Left lung (tissue), 10 donors: ENCODE results near the gene RPLP2. TPM values are rescaled to one million over a fixed set of nuclear protein-coding genes. Genes with fewer than 3 reads are reported as not detected.

Experiments
- ATAC-seq: fragments of 200-7000 bp; cut with Tn5 transposase; one replicate; pipeline ENCODE4 v1.9.1; 2020; ENCODE audit warnings: moderate library complexity
- DNase-seq, 4 donors: peaks; one replicate each; pipeline ENCODE4 v3.0.0-alpha.2; 2013 to 2020
- H3K27ac ChIP-seq, 2 donors: fragments of 200-600 bp; sonication (generic) in 1 of 2; one replicate each; pipeline versions ENCODE4 v1.5.0 to v1.8.0; 2020 to 2021
- H3K27me3 ChIP-seq, 2 donors: fragments of 200-600 bp; sonication (generic) in 1 of 2; one replicate each; pipeline versions ENCODE4 v1.5.0 to v1.8.0; 2020 to 2021
- H3K36me3 ChIP-seq, 2 donors: fragments of 200-600 bp; sonication (generic) in 1 of 2; one replicate each; pipeline versions ENCODE4 v1.5.0 to v1.8.0; 2020 to 2021
- H3K4me1 ChIP-seq, 2 donors: fragments of 200-600 bp; one replicate each; pipeline ENCODE4 v1.8.0; 2021
- H3K4me3 ChIP-seq, 2 donors: fragments of 200-600 bp; sonication (generic) in 1 of 2; one replicate each; pipeline versions ENCODE4 v1.5.0 to v1.8.0; 2020 to 2021; ENCODE audit warnings: mild to moderate bottlenecking in 1 of 2
- H3K9me3 ChIP-seq, 2 donors: fragments of 200-600 bp; sonication (generic) in 1 of 2; one replicate each; pipeline versions ENCODE4 v1.5.0 to v1.8.0; 2020 to 2021
- CTCF ChIP-seq, 2 donors: fragments of 200-600 bp; sonication (generic) in 1 of 2; IDR thresholded peaks; one replicate each; pipeline versions ENCODE4 v1.5.0 to v1.8.0; 2021; ENCODE audit warnings: antibody characterized with exemption in 2 of 2
- intact Hi-C, 2 donors: fragments of 100-400 bp; cut with DNase I; formaldehyde crosslinking; loops; one replicate each; pipeline versions ENCODE4 v1.11.2 to v1.14.2; 2022
- polyA plus RNA-seq, 6 donors: library from polyadenylated mRNA; unstranded; fragments of 120-200 nt; gene quantifications; one replicate each; pipeline ENCODE4 v1.2.1, GENCODE V29; 2013; ENCODE audit not compliant: insufficient read length in 6 of 6
- total RNA-seq, 2 donors: library from RNA; stranded (reverse); fragmentation: NEBNext Ultra II Directional; extraction: Animal tissue kit (Norgen Biotek cat#: 25700); gene quantifications; one replicate each; pipeline ENCODE4 v1.2.1, GENCODE V29; 2021
- donor health status: DM: no; HTN: yes; CAD: no.
- donor health status: DM: no; HTN: no; CAD: no.

Gene RPLP2
- total and polyA plus RNA-seq, 8 donors = 1,154 to 1,802 (median 1,390) TPM

GRCh38 chr11:843818-844692, 34.3 kb downstream of the RPLP2 start:
- peaks cover 0 to 24% of the 10 kb centered on the region in 2 donors for H3K27me3 ChIP-seq
- ATAC-seq = peak; percentile 61
- peak overlapping the region; percentile 91 to 92 for H3K27ac ChIP-seq
- H3K4me1 ChIP-seq = peaks cover 37 to 82% of the 10 kb centered on the region in 2 donors
- peak; percentile 82 to 95 (median 90) for DNase-seq
- no peak for TF ChIP-seq CTCF (IDR thresholded peaks at IDR 0.05)
- intact Hi-C loops = no loop called here
- H3K36me3 ChIP-seq = peaks cover 0 to 20% of the 10 kb centered on the region in 2 donors
- H3K4me3 ChIP-seq = peak overlapping the region; percentile 98 to 99
- H3K9me3 ChIP-seq = no peaks in the 10 kb centered on the region

GRCh38 chr11:844693-845644, 35.2 kb downstream of the RPLP2 start:
- Histone ChIP-seq H3K9me3 (no peaks in the 10 kb centered on the region), H3K36me3 (peaks cover 0 to 11% of the 10 kb centered on the region in 2 donors), H3K27me3 (peaks cover 0 to 32% of the 10 kb centered on the region in 2 donors), H3K27ac (peak overlapping the region; percentile 91 to 92), H3K4me3 (peak overlapping the region; percentile 98 to 99), H3K4me1 (peaks cover 40 to 80% of the 10 kb centered on the region in 2 donors)
- DNase-seq (peak; percentile 89 to 96 (median 92)), ATAC-seq (peak; percentile 50)
- TF ChIP-seq CTCF (IDR thresholded peaks at IDR 0.05) = no peak
- intact Hi-C loops = no loop called here

DNA sequence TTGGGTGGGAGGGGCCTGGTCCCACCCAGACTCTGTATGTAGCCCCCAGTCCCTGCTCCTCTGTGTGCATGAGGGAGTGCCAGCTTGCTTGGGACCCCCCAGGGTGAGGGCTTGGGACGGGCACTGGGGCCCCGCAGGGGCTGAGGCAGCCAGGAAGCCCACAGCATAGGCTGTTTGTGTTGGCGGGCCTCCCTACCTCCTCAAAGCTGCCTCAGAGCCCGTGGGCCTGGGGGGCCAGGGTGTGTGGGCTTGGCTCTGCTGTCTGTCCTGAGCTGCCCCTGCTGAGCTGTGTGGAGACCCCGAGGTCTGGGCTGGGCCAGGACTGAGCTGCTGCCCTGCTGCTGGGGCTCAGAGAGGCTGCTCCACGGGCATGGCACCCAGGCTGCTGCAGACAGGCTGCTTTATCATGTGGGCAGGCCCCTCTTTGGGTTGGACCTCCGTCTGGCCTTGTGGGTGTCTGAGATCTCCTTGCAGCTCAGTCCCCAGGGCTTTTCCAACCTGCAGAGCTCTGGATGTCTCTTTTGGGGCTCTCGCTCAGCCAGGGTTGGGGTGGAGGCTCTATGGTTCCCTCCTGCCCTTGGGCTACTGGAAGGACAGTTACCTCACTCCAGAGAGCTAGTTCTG, 36.2 kb downstream of the RPLP2 start:
- Histone ChIP-seq H3K36me3 (peaks cover 0 to 1% of the 10 kb centered on the region in 2 donors), H3K27me3 (peaks cover 0 to 41% of the 10 kb centered on the region in 2 donors), H3K27ac (peak overlapping the region; percentile 91 to 92), H3K4me1 (peaks cover 41 to 78% of the 10 kb centered on the region in 2 donors), H3K9me3 (no peaks in the 10 kb centered on the region), H3K4me3 (no peak overlapping the region)
- DNase-seq (no peak), ATAC-seq (no peak)
- intact Hi-C loops = no loop called here
- no peak for TF ChIP-seq CTCF (IDR thresholded peaks at IDR 0.05)

GRCh38 chr11:846496-847098, 36.8 kb downstream of the RPLP2 start:
- Histone ChIP-seq H3K36me3 (no peaks in the 10 kb centered on the region), H3K27me3 (peaks cover 0 to 41% of the 10 kb centered on the region in 2 donors), H3K27ac (peak overlapping the region; percentile 91 to 92), H3K4me3 (no peak overlapping the region), H3K4me1 (peaks cover 35 to 72% of the 10 kb centered on the region in 2 donors), H3K9me3 (no peaks in the 10 kb centered on the region)
- DNase-seq = no peak
- no peak for ATAC-seq
- no peak for TF ChIP-seq CTCF (IDR thresholded peaks at IDR 0.05)
- intact Hi-C loops = no loop called here
